ENCODE results near the gene BCL2A1. TPM values are rescaled to one million over a fixed set of nuclear protein-coding genes. Genes with fewer than 3 reads are reported as not detected.
A peak's percentile ranks its signal among the peaks of the same experiment; 100 is the strongest.
"Not testable (repeated sequence)": the region's sequence is repeated elsewhere in the genome, so short reads cannot be mapped to it uniquely, and the experiment has no call there.

The BCL2A1 gene
- total RNA-seq, 1 donor from 2014 or later, result 91.1 TPM

DNA sequence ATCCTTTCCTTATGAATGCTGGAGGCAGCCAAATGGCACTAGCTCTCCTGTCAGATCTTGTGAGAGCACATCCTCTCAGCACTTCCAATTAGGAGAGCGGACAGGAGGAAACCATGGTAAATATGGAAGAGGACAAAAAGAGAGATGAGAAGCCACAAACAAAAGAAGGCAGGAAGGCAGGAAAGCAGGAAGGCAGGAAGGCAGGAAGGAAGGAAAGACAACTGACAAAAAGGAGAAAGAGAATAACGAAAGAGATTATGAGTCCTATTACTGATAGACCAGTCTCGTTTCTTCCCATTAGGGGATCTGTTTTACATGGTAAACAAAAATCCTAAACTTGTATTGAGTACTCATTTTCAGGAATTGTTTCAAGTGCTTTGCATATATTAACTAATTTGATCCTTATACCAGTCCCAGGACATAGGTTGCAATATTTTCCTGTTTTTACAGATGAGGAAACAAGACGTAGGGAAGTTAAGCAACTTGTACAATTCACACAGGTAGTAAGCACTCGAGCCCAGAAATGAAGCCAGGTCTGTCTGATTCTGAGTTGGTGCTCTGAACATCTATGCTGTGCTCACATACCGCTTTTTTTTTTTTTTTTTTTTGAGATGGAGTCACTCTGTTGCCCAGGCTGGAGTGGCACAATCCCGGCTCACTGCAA is 4.2 kb downstream of the BCL2A1 start:
- TF ChIP-seq, protein P1, sequence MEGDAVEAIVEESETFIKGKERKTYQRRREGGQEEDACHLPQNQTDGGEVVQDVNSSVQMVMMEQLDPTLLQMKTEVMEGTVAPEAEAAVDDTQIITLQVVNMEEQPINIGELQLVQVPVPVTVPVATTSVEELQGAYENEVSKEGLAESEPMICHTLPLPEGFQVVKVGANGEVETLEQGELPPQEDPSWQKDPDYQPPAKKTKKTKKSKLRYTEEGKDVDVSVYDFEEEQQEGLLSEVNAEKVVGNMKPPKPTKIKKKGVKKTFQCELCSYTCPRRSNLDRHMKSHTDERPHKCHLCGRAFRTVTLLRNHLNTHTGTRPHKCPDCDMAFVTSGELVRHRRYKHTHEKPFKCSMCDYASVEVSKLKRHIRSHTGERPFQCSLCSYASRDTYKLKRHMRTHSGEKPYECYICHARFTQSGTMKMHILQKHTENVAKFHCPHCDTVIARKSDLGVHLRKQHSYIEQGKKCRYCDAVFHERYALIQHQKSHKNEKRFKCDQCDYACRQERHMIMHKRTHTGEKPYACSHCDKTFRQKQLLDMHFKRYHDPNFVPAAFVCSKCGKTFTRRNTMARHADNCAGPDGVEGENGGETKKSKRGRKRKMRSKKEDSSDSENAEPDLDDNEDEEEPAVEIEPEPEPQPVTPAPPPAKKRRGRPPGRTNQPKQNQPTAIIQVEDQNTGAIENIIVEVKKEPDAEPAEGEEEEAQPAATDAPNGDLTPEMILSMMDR (IDR thresholded peaks at IDR 0.05), result no peak
- intact Hi-C loops (cut with DNase I), result no loop called here
- Histone ChIP-seq H3K4me1 (no peaks in the 10 kb centered on the region), H3K9me3 (no peaks in the 10 kb centered on the region), H3K36me3 (no peaks in the 10 kb centered on the region), H3K27ac (peak overlapping the region; percentile 72), H3K27me3 (no peaks in the 10 kb centered on the region), H3K4me3 (peak overlapping the region; percentile 41)
- peak; percentile 55 for ATAC-seq
- no peak for DNase-seq

DNA sequence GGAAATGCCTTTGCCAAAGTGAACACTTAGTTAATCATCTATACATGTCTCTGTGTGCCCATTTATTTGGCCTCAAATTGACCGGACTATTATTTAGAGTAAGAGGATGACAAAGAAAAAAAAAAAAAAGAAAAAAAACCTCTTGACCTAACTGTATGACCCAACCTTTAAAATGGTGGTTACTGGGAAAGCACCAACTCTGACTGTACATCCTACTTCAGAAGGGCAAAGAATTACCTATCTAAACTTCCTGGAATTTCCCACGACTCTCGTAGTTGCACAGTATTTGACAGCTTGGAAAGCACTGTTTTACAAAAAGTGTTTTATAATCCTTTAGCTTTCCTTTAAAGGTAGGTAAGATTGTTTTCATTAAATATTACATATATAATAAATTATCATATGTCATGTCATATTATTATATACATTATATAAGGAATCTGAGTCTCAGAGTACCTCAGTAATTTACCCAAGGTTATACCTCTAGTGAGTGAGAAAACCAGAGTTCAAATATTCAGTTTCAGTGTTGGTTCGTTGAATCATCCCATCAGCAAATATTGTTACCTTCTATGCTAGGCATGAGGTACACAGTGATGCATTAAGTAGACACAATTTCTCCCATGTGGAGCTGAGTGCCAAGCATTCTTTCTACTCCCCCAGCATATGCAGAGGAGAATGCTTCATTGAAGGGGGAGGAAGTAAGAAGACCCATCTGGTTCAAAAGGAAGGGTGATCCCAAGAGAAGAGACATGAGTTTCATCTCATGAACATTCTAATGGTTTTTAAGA is 5.0 kb downstream of the BCL2A1 start:
- intact Hi-C loops (cut with DNase I), result no loop called here
- DNase-seq, result no peak
- no peaks in the 10 kb centered on the region for H3K4me1 ChIP-seq
- ATAC-seq, result no peak
- H3K4me3 ChIP-seq, result no peak overlapping the region
- peak overlapping the region; percentile 48 for H3K27ac ChIP-seq
- no peaks in the 10 kb centered on the region for H3K27me3 ChIP-seq
- TF ChIP-seq, protein P1 (IDR thresholded peaks at IDR 0.05), result no peak
- no peaks in the 10 kb centered on the region for H3K36me3 ChIP-seq
- no peaks in the 10 kb centered on the region for H3K9me3 ChIP-seq

DNA sequence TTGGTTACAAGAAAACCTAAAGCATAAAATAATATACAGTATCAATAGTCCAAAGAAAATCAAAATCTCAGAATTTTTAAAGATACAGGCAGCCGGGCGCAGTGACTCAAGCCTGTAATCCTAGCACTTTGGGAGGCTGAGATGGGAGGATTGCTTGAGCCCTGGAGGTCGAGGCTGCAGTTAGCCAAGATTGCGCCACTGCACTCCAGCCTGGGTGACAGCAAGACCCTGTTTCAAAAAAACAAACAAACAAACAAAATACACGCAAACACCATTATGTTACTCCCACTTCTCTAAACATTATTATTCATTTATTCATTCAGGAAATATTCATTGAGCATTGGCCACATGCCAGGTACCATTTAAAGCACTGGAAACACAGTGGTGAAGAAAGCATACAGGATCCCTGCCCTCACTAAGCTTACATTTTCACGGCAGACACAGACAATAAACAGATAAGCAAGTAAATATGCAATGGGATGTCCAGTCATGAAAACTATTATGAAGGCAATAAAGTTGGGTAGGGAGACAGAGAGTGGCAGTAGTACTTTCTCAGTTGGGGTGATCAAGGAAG is 6.7 kb downstream of the BCL2A1 start:
- DNase-seq (no peak), ATAC-seq (no peak)
- Histone ChIP-seq H3K4me1 (peaks cover 4% of the 10 kb centered on the region), H3K9me3 (no peaks in the 10 kb centered on the region), H3K27ac (no peak overlapping the region), H3K27me3 (no peaks in the 10 kb centered on the region), H3K4me3 (no peak overlapping the region), H3K36me3 (no peaks in the 10 kb centered on the region)
- TF ChIP-seq, protein P1 (IDR thresholded peaks at IDR 0.05), result no peak
- intact Hi-C loops (cut with DNase I), result no loop called here

DNA sequence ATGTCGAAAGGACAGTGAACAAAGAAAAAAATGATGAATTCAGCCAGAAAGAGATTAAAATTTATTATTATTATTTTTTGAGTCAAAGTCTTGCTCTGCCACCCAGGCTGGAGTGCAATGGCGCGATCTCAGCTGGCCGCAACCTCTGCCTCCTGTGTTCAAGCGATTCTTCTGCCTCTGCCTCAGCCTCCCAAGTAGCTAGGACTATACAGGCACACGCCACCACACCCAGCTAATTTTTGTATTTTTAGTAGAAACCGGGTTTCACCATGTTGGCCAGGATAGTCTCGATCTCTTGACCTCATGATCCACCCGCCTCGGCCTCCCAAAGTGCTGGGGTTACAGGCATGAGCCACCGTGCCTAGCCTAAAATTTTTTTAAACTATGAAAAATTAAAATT is 8.1 kb downstream of the BCL2A1 start:
- DNase-seq; H3K36me3 ChIP-seq; intact Hi-C loops (cut with DNase I); H3K27ac ChIP-seq; H3K4me1 ChIP-seq; H3K27me3 ChIP-seq; H3K9me3 ChIP-seq; ATAC-seq; H3K4me3 ChIP-seq: not testable (repeated sequence)

DNA sequence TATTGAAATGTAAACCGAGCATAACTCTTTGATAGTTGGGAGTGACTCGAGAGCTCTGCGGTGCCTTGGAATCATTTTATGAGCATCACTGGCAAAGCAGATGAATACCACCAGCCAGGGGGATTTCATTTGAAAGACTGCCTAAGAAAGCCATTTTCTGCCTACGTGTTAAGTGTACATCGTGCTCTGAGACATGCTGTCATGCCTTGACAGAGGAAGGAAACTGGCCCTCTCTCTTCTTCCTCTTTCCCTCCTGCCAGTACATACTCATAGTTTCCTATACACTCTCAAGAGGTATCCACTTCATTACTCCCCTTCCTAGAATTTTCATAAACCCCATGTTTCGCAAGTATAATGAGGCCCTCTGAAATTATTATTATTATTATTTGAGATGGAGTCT is 8.8 kb downstream of the BCL2A1 start:
- H3K27ac ChIP-seq, result no peak overlapping the region
- peaks cover 4% of the 10 kb centered on the region for H3K4me1 ChIP-seq

More for the DNA sequence above, 8.8 kb downstream of the BCL2A1 start:
- DNase-seq (no peak), ATAC-seq (peak; percentile 78)
- TF ChIP-seq, protein P1 (IDR thresholded peaks at IDR 0.05), result no peak
- Histone ChIP-seq H3K4me3 (no peak overlapping the region), H3K27me3 (no peaks in the 10 kb centered on the region), H3K36me3 (no peaks in the 10 kb centered on the region), H3K9me3 (no peaks in the 10 kb centered on the region)
- intact Hi-C loops (cut with DNase I), result no loop called here
